ENCODE measurements around the gene DNAJC28.

GRCh38 chr21:33531007-33531406 lies 39.5 kb upstream of the DNAJC28 start:
- TF ChIP-seq CTCF (IDR thresholded peaks at IDR 0.05) = no peak
- TF ChIP-seq EZH2 (IDR thresholded peaks at IDR 0.05; ENCODE audit: borderline replicate concordance, insufficient read depth, low read depth, low read length, poor library complexity, severe bottlenecking) = no peak
